Panc1 (cell line): ENCODE measurements around the gene TBX2. TPM values are rescaled to one million over a fixed set of nuclear protein-coding genes. Genes with fewer than 3 reads are reported as not detected.
A peak's percentile ranks its signal among the peaks of the same experiment; 100 is the strongest.

Experiments used
- ATAC-seq: fragments of 200-7000 bp; cut with Tn5 transposase; 2 replicates; pipeline ENCODE4 v1.9.1; 2020; ENCODE audit warnings: mild to moderate bottlenecking, moderate library complexity
- BruUV-seq: library from RNA; stranded (reverse); fragments of 400-500 nt; replicated peaks from 2 replicates; lab custom pipeline; 2021; lab: Mats Ljungman, UMichigan
- CTCF ChIA-PET: fragments of 300-600 bp; sonication (Branson Sonifier 250); formaldehyde crosslinking; loops from one replicate; lab custom pipeline; 2022; ENCODE audit warnings: antibody characterized with exemption; lab: Charles Lee
- POLR2A ChIA-PET: fragments of 300-600 bp; sonication (Branson Sonifier 250); formaldehyde crosslinking; loops from one replicate; lab custom pipeline; 2022; ENCODE audit warnings: antibody characterized with exemption; lab: Charles Lee
- DNase-seq: peaks from one replicate; pipeline ENCODE4 v3.0.0-alpha.2; 2010; ENCODE audit warnings: low read depth, low spot score
- H3K27ac ChIP-seq: 2 replicates; pipeline ENCODE4 v1.5.1; 2011; ENCODE audit warnings: mild to moderate bottlenecking, low read length, inconsistent platforms
- H3K27me3 ChIP-seq: fragments of 200-500 bp; sonication (Bioruptor generic); 2 replicates; pipeline ENCODE4 v1.6.0; 2014; ENCODE audit warnings: low read length, inconsistent platforms; ENCODE audit not compliant: control insufficient read depth, insufficient read depth
- H3K36me3 ChIP-seq: fragments of 200-500 bp; sonication (Bioruptor generic); 2 replicates; pipeline ENCODE4 v1.5.1; 2014; ENCODE audit warnings: inconsistent platforms, mild to moderate bottlenecking, low read length, moderate library complexity; ENCODE audit not compliant: control insufficient read depth, insufficient read depth
- H3K4me1 ChIP-seq: 2 replicates; pipeline ENCODE4 v1.5.1; 2011; ENCODE audit warnings: inconsistent platforms, mild to moderate bottlenecking, low read length, moderate library complexity; ENCODE audit not compliant: control insufficient read depth, insufficient read depth
- H3K4me3 ChIP-seq, 2 experiments: 2 replicates each; pipeline ENCODE4 v1.5.1; 2011 to 2012; ENCODE audit warnings: low read depth in 2 of 2, low read length in 2 of 2, mild to moderate bottlenecking in 2 of 2, inconsistent platforms in 1 of 2, moderate library complexity in 1 of 2
- H3K9me3 ChIP-seq: fragments of 200-500 bp; sonication (Bioruptor generic); 2 replicates; pipeline ENCODE4 v1.5.1; 2014; ENCODE audit warnings: low read depth, mild to moderate bottlenecking, inconsistent platforms, low read length, moderate library complexity; ENCODE audit not compliant: control insufficient read depth, insufficient read depth
- POLR2AphosphoS5 ChIP-seq: IDR thresholded peaks from 2 replicates; pipeline ENCODE4 v1.6.1; 2012; ENCODE audit warnings: mild to moderate bottlenecking, low read depth, low read length, moderate library complexity
- SIN3A ChIP-seq: IDR thresholded peaks from 2 replicates; pipeline ENCODE4 v1.6.1; 2012; ENCODE audit warnings: low read depth, mild to moderate bottlenecking, low read length, moderate library complexity, borderline replicate concordance; ENCODE audit not compliant: insufficient read depth
- TCF7L2 ChIP-seq: IDR thresholded peaks from 2 replicates; pipeline ENCODE4 v1.6.1; 2011; ENCODE audit warnings: mild to moderate bottlenecking, low read depth, low read length, inconsistent platforms
- in situ Hi-C: cut with HindIII; loops from 2 replicates; pipeline ENCODE4 v1.10.0; 2016; ENCODE audit warnings: low sequenced_read_pairs, low pct_unique_long_range_greater_than_20kb
- intact Hi-C: fragments of 100-400 bp; cut with micrococcal nuclease; formaldehyde crosslinking; loops from one replicate; pipeline ENCODE4 v1.10.0; 2022; ENCODE audit not compliant: unreplicated experiment
- total RNA-seq: library from RNA; stranded (reverse); gene quantifications from one replicate; pipeline ENCODE4 v1.2.1, GENCODE V29; 2021; ENCODE audit not compliant: unreplicated experiment
- TF ChIP-seq, protein P1 (sequence below), 2 experiments: IDR thresholded peaks; 2 replicates each; pipeline ENCODE4 v1.6.1; 2011 to 2012; ENCODE audit warnings: low read depth in 2 of 2, control low read depth in 1 of 2, low read length in 1 of 2, mild to moderate bottlenecking in 1 of 2, moderate library complexity in 1 of 2; ENCODE audit not compliant: insufficient read depth in 1 of 2
- TF ChIP-seq, protein P2 (sequence below): fragments of 450-650 bp; IDR thresholded peaks from 2 replicates; pipeline ENCODE4 v1.5.1; 2017; ENCODE audit warnings: mild to moderate bottlenecking

Gene TBX2
- total RNA-seq, 1 experiment from 2014 or later, result 35.6 TPM

DNA sequence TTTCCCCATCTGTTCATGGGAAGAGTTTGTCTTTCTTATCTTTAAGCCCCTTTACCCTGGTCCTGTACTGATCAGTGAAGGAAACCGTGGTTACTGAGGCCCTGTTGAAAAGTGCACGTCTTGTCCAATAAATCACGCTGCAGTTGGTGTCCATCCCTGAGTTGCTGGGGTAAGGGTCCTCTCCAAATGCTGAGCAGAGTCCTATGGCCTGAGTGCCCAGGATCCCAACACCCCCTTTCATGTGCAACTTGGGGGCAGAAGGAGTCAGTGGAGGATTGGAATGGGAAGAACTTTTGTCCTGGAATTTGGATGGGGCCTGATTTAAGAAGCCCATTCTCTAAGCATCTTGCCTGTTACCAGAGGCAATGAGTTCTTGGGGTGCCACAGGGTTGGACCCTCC is 7.0 kb upstream of the TBX2 start:
- in situ Hi-C loops, result no loop called here
- peaks cover 33% of the 10 kb centered on the region for H3K4me1 ChIP-seq
- BruUV-seq, result no TSS peak
- CTCF ChIA-PET, result no interaction called here
- no peaks in the 10 kb centered on the region for H3K27me3 ChIP-seq
- ATAC-seq (no peak), DNase-seq (no peak)
- POLR2A ChIA-PET, result interaction anchor here (0.6 kb wide), 1 partner anchor 9 kb away, joined by 7 read pairs; no protein-coding TSS in a partner anchor
- H3K36me3 ChIP-seq, result no peaks in the 10 kb centered on the region
- intact Hi-C loops, result loop anchor here (10.0 kb wide), 1 partner anchor 388 kb away; no protein-coding TSS in a partner anchor
- H3K4me3 ChIP-seq, result no peak overlapping the region
- H3K27ac ChIP-seq, result no peak overlapping the region; the same call in 1 of the 2 replicates
- TF ChIP-seq, protein P1, sequence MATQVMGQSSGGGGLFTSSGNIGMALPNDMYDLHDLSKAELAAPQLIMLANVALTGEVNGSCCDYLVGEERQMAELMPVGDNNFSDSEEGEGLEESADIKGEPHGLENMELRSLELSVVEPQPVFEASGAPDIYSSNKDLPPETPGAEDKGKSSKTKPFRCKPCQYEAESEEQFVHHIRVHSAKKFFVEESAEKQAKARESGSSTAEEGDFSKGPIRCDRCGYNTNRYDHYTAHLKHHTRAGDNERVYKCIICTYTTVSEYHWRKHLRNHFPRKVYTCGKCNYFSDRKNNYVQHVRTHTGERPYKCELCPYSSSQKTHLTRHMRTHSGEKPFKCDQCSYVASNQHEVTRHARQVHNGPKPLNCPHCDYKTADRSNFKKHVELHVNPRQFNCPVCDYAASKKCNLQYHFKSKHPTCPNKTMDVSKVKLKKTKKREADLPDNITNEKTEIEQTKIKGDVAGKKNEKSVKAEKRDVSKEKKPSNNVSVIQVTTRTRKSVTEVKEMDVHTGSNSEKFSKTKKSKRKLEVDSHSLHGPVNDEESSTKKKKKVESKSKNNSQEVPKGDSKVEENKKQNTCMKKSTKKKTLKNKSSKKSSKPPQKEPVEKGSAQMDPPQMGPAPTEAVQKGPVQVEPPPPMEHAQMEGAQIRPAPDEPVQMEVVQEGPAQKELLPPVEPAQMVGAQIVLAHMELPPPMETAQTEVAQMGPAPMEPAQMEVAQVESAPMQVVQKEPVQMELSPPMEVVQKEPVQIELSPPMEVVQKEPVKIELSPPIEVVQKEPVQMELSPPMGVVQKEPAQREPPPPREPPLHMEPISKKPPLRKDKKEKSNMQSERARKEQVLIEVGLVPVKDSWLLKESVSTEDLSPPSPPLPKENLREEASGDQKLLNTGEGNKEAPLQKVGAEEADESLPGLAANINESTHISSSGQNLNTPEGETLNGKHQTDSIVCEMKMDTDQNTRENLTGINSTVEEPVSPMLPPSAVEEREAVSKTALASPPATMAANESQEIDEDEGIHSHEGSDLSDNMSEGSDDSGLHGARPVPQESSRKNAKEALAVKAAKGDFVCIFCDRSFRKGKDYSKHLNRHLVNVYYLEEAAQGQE (IDR thresholded peaks at IDR 0.05; ENCODE audit: insufficient read depth in 1 of 2, low read depth in 2 of 2, low read length in 1 of 2), result no peak
- no peak for TF ChIP-seq TCF7L2
- no peak for TF ChIP-seq SIN3A
- no peak for TF ChIP-seq POLR2AphosphoS5
- TF ChIP-seq, protein P2, sequence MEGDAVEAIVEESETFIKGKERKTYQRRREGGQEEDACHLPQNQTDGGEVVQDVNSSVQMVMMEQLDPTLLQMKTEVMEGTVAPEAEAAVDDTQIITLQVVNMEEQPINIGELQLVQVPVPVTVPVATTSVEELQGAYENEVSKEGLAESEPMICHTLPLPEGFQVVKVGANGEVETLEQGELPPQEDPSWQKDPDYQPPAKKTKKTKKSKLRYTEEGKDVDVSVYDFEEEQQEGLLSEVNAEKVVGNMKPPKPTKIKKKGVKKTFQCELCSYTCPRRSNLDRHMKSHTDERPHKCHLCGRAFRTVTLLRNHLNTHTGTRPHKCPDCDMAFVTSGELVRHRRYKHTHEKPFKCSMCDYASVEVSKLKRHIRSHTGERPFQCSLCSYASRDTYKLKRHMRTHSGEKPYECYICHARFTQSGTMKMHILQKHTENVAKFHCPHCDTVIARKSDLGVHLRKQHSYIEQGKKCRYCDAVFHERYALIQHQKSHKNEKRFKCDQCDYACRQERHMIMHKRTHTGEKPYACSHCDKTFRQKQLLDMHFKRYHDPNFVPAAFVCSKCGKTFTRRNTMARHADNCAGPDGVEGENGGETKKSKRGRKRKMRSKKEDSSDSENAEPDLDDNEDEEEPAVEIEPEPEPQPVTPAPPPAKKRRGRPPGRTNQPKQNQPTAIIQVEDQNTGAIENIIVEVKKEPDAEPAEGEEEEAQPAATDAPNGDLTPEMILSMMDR, result no peak
- no peaks in the 10 kb centered on the region for H3K9me3 ChIP-seq

DNA sequence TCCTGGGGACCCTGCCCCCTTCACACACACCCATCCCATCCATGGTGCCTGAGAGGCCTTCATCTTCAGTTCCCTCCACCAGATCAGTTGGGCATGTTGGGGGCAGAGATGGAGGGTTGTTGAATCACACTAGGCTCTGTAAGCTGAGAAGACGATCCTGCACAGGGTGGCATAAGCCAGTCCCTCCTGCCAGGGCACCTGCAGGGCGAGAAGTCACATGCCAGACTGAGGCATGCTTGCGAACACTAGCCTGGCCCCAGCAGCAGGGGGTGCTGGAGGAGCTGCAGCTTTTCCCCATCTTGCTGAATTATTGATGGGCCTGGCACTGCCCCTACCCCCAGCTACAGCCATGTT is 6.1 kb upstream of the TBX2 start:
- ATAC-seq, result no peak
- CTCF ChIA-PET, result interaction anchor here (0.7 kb wide), 1 partner anchor 19 kb away, joined by 3 read pairs; no protein-coding TSS in a partner anchor
- Histone ChIP-seq H3K4me3 (no peak overlapping the region), H3K27me3 (no peaks in the 10 kb centered on the region), H3K36me3 (no peaks in the 10 kb centered on the region), H3K9me3 (no peaks in the 10 kb centered on the region), H3K4me1 (peaks cover 36% of the 10 kb centered on the region), H3K27ac (peak overlapping the region; percentile 35; the same call in 1 of the 2 replicates)
- intact Hi-C loops, result loop anchor here (10.0 kb wide), 1 partner anchor 389 kb away; no protein-coding TSS in a partner anchor
- no TSS peak for BruUV-seq
- POLR2A ChIA-PET, result interaction anchor here (0.6 kb wide), 1 partner anchor 10 kb away, joined by 7 read pairs; no protein-coding TSS in a partner anchor
- TF ChIP-seq, protein P2, result peak; percentile 66; the same call in 1 of the 2 replicates
- TF ChIP-seq SIN3A (no peak), POLR2AphosphoS5 (no peak), TCF7L2 (no peak)
- TF ChIP-seq, protein P1 (IDR thresholded peaks at IDR 0.05; ENCODE audit: insufficient read depth in 1 of 2, low read depth in 2 of 2, low read length in 1 of 2), result no peak
- DNase-seq, result no peak
- in situ Hi-C loops, result no loop called here
